HEK293T (cell line): ENCODE measurements around the gene ATP2C1.

Experiments
- ARNT ChIP-seq: fragments of 450-650 bp; IDR thresholded peaks from 2 replicates; pipeline ENCODE4 v1.6.1; 2017; ENCODE audit warnings: mild to moderate bottlenecking
- BHLHE40 ChIP-seq: fragments of 450-650 bp; IDR thresholded peaks from 2 replicates; pipeline ENCODE4 v1.6.1; 2016; ENCODE audit warnings: mild to moderate bottlenecking, moderate library complexity, borderline replicate concordance
- CTBP1 ChIP-seq: fragments of 450-650 bp; IDR thresholded peaks from 2 replicates; pipeline ENCODE4 v1.6.1; 2016; ENCODE audit warnings: borderline replicate concordance
- FOXA1 ChIP-seq: fragments of 450-650 bp; IDR thresholded peaks from 2 replicates; pipeline ENCODE4 v1.6.1; 2016; ENCODE audit warnings: mild to moderate bottlenecking
- FOXK2 ChIP-seq: fragments of 450-650 bp; IDR thresholded peaks from 2 replicates; pipeline ENCODE4 v1.6.1; 2016; ENCODE audit warnings: mild to moderate bottlenecking
- FOXM1 ChIP-seq: fragments of 450-650 bp; IDR thresholded peaks from 2 replicates; pipeline ENCODE4 v1.6.1; 2017; ENCODE audit warnings: mild to moderate bottlenecking, borderline replicate concordance
- HDGF ChIP-seq: fragments of 450-650 bp; IDR thresholded peaks from 2 replicates; pipeline ENCODE4 v1.6.1; 2017; ENCODE audit warnings: antibody characterized with exemption, borderline replicate concordance
- L3MBTL2 ChIP-seq: fragments of 450-650 bp; conservative IDR thresholded peaks from 2 replicates; pipeline ENCODE4 v1.6.1; 2016; ENCODE audit warnings: mild to moderate bottlenecking
- LEF1 ChIP-seq: fragments of 450-650 bp; IDR thresholded peaks from 2 replicates; pipeline ENCODE4 v1.6.1; 2017; ENCODE audit warnings: mild to moderate bottlenecking, borderline replicate concordance
- NFRKB ChIP-seq: fragments of 450-650 bp; IDR thresholded peaks from 2 replicates; pipeline ENCODE4 v1.6.1; 2016; ENCODE audit warnings: mild to moderate bottlenecking, moderate library complexity
- PKNOX1 ChIP-seq: fragments of 450-650 bp; IDR thresholded peaks from 2 replicates; pipeline ENCODE4 v1.6.1; 2016
- SP1 ChIP-seq: fragments of 450-650 bp; IDR thresholded peaks from 2 replicates; pipeline ENCODE4 v1.6.1; 2017
- SUZ12 ChIP-seq: fragments of 450-650 bp; IDR thresholded peaks from 2 replicates; pipeline ENCODE4 v1.6.1; 2016; ENCODE audit warnings: mild to moderate bottlenecking
- TARDBP ChIP-seq: fragments of 450-650 bp; IDR thresholded peaks from 2 replicates; pipeline ENCODE4 v1.6.1; 2016

- TF ChIP-seq FOXM1 (no peak), BHLHE40 (no peak), FOXK2 (no peak), SUZ12 (no peak), L3MBTL2 (no peak), LEF1 (no peak), TARDBP (no peak), CTBP1 (no peak), NFRKB (no peak), PKNOX1 (no peak), HDGF (no peak), FOXA1 (no peak), ARNT (no peak), SP1 (no peak)
These were observed 43.0 kb upstream of the ATP2C1 start for GRCh38 chr3:130850843-130851242.
